AG08395 (cell line): ENCODE data around the gene IL18RAP.

Source experiments
- DNase-seq: peaks from one replicate; pipeline ENCODE4 v3.0.0; 2012; ENCODE audit warnings: mixed read lengths, low spot score

IL18RAP gene, protein sequence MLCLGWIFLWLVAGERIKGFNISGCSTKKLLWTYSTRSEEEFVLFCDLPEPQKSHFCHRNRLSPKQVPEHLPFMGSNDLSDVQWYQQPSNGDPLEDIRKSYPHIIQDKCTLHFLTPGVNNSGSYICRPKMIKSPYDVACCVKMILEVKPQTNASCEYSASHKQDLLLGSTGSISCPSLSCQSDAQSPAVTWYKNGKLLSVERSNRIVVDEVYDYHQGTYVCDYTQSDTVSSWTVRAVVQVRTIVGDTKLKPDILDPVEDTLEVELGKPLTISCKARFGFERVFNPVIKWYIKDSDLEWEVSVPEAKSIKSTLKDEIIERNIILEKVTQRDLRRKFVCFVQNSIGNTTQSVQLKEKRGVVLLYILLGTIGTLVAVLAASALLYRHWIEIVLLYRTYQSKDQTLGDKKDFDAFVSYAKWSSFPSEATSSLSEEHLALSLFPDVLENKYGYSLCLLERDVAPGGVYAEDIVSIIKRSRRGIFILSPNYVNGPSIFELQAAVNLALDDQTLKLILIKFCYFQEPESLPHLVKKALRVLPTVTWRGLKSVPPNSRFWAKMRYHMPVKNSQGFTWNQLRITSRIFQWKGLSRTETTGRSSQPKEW

DNA sequence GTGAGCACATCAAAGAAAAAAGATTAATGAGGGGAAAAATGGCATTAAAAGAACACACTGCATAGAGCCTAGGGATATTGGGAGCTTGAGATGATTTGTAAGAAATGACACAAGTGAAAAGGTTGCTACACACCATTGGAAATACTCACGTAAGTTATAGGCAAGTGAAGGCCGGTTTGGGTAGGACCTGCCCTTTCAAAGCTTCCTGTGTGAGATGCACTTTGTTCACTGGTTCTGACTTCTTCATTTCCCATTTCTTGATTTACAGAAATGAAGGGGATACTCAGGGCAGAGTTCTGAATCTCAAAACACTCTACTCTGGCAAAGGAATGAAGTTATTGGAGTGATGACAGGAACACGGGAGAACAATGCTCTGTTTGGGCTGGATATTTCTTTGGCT, at the start of gene IL18RAP:
Gene IL18RAP, plus strand, starts transcription at position 251 of the 400 bp plus-strand sequence. Its CDS starts 118 bp downstream, at position 369.
- no peak for DNase-seq

DNA sequence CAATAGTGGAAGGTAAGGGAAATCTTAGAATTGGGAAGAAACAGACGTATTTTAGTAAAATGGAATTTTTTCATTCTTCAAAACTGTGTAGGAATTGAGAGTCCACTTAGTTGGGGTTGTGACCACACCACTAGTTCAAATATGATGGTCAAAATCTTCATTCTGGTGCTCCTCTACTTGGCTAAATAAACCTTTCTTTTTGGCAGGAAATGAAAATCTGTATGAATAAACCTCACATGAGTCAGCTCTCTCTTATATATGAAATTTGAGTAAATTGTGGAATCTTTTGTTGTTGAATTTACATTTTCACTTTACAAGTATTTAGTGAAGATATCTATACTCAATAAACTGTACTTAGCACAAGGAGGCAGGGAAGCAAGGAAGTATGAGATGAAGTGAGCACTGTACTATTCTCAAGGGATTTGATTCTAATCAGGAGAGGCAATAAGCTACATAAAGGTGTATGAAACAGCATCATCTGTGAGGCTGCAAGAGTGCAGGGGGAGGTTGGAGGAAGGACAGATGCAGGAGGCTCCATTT, 46.8 kb upstream of the IL18RAP start:
- DNase-seq, result no peak

DNA sequence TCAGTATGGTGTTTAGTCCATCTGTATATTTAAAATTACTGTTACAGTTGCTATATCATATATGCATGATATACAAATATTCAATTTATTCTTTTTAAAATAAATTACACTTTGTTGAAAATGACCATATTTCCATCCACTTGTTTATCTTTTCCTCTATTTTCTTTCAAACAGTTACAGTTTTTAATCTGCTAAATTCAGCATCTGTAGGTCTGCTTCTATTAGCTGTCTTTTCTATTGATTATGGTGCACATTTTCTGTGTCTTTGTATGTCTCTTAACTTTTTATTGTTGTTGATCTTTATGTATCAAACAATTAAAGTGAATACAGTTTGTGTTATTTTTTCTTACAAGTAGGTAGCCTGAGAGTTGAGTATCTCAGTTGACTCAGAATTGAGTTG, 39.2 kb upstream of the IL18RAP start:
- DNase-seq, result no peak

DNA sequence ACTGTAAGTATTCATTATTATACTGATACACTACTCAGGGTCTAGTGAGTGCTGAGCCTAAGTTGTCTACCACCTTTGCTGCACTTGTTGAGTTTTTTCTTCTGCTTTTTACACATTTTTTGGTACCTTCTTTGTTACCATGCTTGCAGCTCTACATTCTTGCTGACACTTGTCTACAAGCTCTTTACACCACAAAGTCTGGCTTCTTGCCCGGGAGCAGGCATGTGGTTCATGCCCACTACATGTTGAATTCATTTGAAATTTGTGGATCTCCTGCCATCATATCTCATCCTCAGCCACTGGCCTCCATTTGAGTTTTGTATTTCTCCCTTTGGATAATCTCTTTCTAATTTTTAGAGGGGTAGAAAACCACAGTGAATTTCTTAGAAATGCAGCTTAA, 37.4 kb upstream of the IL18RAP start:
- DNase-seq, result no peak

DNA sequence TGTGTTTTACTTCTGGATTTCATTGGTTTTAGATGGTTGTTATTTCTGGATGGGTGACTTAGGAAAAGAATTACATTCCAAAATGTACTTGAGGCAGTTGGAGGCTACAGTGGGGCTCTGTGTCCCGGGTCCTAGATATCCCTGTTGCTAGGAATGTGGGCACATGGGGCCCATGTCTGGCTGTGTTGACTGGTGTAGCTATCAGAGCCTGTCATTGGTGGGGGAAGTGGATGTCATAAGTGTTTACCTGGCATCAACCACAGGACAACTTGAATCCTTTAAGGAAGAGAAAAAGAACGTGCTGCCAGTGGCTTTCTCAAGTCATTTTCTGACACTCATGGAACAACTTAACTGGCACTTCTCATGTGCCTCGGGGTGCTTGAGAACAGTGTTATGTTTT, 37.0 kb upstream of the IL18RAP start:
- DNase-seq, result no peak

DNA sequence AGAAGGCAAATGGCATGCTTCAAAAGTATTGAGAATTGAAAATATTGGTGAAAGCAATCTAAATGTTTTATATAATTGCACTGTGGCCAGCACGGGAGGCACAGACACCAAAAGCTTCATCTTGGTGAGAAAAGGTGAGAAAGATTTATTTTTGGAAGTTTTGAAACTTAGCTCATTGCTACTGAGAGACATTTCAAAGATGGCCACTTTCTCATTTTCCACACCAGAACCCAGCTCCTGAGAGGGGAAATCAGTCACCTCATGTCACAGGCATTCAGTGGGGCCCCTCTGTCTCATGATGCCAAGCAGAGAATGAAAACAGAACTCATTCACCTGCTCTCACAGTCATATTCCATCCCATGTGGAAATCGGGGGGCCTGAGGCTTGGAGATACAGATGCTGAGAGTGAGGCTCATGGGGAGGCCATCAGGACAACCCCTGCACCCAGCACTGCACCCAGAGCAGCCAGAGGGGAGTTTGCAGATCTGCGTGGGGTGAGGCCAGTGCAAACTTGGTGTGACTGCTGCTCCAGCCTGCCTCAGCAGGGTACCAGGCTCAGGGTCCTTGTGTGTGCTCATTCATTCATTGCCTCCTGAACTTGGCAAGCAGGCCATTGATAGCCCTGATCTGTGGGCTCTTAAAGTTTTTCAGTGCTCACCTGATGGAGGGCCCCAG, 36.0 kb upstream of the IL18RAP start:
- DNase-seq, result no peak

DNA sequence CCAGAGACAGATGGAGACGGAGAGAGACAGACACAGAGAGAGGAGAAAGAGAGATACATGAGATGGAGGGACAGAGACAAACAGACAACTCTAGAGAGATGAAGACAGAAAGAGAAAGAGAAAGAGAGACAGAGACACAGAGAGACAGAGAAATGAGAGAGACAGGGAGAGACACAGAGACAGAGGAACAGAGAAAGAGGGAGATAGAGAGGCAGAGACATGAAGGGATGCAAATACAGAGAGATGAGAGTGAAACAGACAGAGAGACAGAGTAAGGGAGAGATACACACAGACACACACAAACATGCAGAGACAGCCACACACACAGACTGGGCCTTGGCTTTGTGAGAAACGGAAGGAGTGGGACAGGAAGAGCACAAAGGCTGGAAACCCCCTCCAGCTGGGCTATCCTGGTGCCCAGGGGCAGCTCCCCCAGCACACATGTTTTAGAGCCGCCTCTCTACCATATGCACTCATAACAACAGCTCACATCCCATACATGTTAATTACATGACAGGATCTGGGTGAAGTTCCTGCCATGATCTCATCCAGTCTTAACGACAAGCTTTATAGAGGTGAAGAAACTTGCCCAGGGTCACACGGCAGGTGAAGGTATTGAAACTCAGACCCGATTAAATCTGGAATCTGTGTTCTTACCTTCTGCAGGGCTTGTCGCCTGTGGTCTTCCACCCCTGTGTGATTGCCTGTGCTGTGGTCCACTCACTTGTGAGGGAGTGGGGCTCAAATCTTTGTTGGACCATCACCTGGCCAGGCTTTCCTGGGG, 35.0 kb upstream of the IL18RAP start:
- no peak for DNase-seq

DNA sequence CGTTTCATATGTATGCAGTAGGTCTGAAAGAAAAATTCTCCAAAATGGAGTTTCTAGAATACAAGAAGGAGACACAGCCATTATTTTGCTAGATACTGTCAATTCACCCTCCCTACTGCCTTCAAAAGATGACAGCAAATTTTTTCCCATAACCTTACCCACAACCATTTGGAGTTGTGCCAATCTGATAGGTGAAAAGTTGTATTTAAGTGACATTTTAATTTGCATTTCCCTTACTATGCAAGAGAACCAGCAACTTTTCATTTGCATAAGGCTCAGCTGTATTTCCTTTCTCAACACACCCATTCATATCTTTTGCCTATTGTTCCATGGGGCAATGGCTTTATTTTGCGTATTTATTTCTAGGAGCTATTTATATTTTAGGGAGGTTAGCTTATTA, 31.4 kb upstream of the IL18RAP start:
- no peak for DNase-seq

DNA sequence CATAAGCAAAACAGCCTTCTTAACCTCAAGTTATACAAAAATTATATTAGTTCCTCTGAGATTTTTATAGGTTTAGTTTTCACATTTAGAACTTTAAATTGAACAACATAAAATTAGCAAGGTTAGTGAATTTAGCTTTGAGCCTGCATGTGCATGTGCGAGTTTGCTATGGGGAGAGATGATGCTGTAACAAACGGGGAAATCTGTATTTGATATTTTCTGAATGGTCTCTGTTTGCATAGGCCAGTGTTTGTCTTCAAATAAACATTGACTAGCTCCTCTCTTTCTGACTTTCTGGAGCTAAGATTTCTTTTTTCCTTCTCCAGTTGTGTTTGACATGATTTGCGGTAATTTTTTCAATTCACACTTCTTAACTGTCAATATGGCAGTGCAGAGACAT, 30.9 kb upstream of the IL18RAP start:
- DNase-seq, result no peak

DNA sequence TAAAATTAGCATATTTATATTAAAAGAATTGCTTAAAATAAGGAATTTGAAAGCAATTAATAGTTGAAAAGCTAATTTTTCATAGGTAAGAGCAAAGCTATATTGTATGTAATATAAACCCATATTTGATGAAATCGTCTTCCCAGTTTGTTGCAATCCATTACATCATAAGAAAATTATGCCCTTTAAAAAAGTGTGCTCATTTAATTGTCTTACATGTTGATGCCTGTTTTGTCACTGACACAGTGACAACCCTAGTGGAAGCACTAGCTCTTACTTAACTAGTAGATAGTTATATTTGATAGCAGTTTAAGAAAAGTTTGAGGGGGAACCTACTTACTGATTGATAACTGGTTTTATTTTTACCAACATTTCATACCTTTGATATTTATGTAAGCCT, 30.0 kb upstream of the IL18RAP start:
- DNase-seq, result no peak

DNA sequence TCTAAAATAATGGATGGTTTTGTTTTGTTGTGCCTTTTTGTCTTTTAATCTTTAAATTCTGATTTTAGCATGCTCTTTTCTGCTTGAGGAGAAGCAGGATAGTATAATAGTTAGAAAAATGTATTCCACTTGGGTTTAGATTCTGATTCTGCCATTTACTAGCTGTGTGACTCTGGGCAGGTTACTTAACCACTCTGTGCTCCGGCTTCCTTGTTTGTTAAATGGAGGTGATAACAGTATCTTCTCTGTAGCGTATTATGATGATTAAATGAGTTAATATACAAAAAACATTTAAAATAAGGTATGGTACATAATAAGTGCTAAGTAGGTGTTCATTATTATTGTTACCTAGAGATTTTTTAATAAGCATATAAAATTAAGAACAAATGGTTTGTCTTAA, 26.9 kb upstream of the IL18RAP start:
- DNase-seq, result no peak

DNA sequence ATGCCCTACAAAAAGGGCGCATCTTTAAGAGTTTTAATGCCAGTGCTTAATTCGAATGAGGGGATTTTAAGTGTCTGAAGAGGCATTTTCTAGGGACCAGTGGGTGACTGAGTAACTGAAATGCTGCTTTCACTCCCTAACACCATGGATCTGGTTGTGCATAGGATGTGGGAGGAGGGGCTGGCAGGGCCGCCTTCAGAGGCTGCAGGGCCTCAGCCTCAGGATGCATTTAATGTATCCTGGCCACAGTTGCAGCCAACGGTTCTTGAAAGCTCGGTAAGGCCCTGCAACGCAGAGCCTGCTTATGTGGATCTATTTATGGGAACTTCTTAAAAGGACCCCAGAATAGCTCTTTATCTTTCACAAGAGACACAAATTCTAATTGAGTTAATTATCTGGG, 25.8 kb upstream of the IL18RAP start:
- no peak for DNase-seq

DNA sequence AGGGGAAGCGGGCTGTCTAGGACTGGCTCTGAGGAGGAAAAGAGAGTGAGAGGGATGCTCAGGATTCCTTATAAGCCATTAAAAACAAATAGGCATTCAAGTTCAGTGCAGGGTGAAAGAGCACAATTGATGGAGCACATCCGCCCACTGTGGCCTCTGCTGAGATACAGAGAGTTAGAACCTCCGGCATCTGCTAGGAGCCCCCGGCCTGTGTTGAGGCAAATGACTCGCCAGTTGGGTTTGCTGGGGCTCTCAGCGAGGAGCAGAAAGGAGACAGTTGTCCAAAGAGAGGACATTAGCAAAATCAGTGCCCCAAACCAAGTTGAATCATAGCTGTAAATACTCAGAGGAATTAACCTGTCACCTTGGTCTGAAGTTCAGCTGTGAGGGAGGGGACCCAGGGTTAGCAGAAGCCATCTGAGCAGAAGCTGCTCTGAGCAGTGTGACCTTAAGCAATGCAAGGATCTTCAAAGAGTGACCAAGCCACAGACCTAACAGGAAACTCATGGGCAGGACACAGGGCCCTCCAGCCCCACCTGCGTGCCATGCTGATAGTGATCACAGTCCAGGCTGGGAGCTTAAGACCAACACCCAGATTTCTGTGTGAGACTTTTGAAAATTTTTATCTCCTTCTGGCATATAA, 23.3 kb upstream of the IL18RAP start:
- DNase-seq, result no peak

DNA sequence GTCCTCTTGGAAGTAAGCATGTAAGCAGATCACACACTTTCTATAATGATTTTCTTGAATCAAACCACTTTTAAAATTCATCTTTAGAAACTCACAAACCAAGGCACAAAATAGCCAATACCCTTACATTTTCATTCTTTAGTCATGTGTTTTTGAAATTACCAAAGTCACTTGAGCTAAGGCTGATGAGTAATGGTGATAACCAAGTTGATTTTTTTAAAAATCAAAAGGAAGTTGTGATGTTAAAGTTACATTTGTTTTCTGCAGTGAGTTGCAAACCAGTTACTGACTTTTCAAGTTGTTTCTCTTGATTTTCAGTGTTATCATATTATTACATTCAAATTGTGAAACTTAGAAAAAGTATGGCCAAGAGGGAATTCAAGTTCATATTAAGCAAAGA, 21.5 kb upstream of the IL18RAP start:
- no peak for DNase-seq

DNA sequence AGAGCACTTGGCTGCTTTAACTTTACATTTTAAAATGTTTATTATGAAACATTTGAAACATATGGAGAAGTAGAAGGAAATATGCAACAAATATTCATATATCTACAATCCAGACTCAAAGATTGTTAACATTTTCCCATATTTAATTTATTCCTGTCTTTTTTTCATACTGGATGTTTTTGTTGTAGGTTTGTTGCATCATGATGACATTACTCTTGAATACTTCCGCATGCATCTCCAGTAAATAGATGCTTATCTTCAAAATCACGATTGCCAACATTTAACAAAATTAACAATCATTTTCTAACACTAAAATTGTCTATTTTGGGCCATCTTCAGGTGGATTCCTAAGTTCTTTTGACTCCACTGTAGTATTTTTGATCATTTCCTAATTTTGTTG, 21.1 kb upstream of the IL18RAP start:
- DNase-seq, result no peak

DNA sequence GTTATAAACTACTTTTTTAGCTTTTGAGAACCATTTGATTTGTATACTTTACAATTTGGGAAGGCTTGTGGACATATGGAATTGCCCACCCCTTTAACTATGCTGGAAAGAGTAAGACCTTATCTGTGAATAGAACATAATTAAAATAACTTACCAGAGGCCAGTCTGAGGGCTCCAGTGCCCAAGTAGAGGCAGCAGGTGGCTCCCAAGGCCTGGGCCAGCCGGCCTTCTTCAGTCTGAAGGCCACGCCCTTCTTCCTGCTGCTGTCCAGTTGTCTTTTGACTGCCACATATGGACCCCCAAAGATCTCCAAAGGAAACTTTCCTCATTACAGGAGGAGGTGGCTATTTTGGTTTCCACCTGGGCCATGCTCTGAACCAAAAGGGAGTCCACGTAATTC, 12.0 kb upstream of the IL18RAP start:
- no peak for DNase-seq

DNA sequence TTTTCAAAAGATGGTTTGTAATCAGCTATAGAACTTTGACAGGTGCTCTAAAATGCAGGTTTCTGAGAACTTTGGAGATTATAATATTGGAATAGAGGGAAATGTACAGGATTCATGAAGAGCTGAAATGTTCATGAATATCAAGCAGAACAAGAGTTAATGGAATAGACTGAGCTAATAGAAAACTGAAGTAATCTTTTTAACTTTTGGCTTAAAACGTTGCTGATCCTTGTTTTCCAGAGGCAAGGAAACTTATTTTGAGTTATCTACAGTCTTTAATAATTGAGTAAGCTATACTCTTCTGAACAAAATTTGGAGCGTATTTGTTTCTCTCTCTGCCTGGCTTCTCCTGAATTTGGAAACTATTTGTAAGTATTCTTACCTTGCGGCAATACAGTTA, 10.8 kb upstream of the IL18RAP start:
- no peak for DNase-seq

DNA sequence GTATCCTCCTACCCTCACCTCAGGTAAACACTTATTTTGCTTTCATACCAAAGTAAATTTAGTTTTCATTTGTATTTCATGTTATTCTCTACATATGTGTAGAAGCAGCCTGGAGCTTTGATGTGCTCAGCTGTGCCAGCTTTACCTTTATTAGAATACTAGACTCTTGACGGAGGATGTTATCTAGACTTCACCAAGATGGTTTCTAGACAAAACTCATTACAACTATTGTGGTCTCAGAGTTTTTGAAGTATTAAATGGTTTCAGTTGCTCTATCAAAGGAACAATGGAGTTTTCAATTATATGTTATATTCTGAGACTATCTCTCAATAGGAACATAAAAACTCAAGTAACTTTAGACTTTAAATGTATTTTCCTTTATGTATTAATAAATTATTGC, 5.0 kb upstream of the IL18RAP start:
- no peak for DNase-seq

DNA sequence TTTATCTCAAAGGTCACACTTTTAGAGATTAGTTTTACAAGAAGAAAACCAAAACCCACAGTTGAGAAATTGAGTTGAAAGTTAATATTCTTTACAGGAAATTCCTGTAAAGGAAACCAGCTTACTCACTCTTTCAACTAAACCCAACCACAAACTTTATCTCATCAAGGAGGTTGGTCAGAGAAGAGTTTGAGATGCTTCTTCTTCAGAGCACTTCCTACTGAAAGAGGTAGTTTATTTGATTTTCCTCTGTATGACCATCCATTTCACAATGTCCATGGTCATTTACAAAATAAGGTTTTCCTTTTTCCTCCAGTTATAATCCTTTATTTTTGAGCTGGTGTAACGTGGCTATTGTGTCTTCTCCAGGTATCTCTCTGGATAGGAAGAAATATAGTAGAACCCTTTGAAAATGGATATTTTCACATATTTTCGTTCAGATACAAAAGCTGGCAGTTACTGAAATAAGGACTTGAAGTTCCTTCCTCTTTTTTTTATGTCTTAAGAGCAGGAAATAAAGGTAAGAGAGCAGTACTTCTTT, 4.5 kb upstream of the IL18RAP start:
- DNase-seq, result no peak

DNA sequence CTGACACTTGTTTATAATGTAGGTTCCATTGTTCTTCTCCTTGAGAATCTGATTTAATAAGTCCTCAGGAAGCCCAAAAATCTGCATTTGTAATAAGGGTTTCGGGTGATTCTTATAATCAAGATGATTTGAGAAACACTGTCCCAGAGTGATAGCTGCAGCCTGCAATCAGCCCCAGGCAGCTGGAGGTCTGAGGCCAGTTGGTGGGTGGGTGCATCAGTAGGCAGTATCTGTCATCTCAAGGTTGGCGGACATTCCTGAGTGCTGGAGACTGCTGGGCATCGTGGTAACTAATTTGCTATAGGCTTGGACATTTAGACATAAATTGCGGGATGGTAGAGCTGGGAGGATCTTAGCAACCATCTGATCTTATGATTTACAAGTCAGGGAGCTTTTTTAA, 2.7 kb upstream of the IL18RAP start:
- no peak for DNase-seq
